ENCODE results near the gene COL15A1. TPM values are rescaled to one million over a fixed set of nuclear protein-coding genes. Genes with fewer than 3 reads are reported as not detected.

COL15A1 gene
- polyA plus RNA-seq, 1 experiment: 112 TPM

DNA sequence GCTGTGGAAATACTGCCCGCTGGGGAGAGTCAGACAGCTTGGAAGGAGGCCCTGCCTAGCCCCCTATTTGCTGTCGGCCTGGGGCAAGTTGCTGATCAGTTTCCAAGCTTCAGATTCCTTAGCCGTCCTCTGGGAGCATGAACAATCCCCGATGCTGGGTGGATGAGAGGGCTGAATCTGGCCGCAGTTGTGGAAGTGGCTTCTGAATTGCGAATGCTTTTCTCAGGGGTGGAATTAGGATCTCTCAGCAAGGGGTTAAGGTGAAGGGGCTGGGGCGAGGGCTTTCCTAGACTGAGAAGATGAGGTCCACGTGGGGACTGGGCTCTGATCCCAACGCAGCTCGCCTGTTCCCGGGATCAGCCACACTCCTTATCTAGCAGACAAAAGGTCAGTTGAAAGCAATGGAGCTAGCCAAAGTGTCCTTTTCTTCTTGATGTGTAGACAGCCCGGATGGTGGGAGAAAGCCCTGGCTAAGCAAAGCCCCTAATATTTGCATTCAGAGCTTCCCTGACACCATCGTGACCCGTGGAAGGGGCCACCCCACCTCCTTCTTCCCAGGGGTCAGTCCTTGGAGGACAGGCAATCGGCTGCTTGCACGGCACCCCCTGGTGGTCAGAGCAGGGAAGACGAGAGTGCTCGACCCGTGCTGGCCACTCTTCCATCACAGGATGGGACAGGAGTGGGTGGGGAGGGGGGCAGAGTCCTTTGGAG lies 54.9 kb downstream of the COL15A1 start:
- Histone ChIP-seq H3K36me3 (ENCODE audit: control insufficient read depth, insufficient read depth, low read length) (peaks cover 1% of the 10 kb centered on the region), H3K4me3 (ENCODE audit: low read depth, low read length) (no peak overlapping the region), H3K27me3 (ENCODE audit: control insufficient read depth, insufficient read depth, low read length) (peaks cover 1% of the 10 kb centered on the region; the same call in 1 of the 2 replicates)
- TF ChIP-seq CTCF (IDR thresholded peaks at IDR 0.05; ENCODE audit: insufficient read depth, low read depth, low read length): peak; percentile 93
- ChIA-PET CTCF (interaction anchor here (0.6 to 7.0 kb wide), 38 partner anchors 9 to 1332 kb away, joined by 3 to 84 read pairs (median 4); partner anchors contain the start of gene COL15A1), POLR2A (no interaction called here)
- DNase-seq (ENCODE audit: low read depth): no peak

GRCh38 chr9:98999152-98999525 lies 55.4 kb downstream of the COL15A1 start:
- Histone ChIP-seq H3K27me3 (ENCODE audit: control insufficient read depth, insufficient read depth, low read length) (peaks cover 1% of the 10 kb centered on the region; the same call in 1 of the 2 replicates), H3K4me3 (ENCODE audit: low read depth, low read length) (no peak overlapping the region), H3K36me3 (ENCODE audit: control insufficient read depth, insufficient read depth, low read length) (peaks cover 1% of the 10 kb centered on the region)
- no peak for TF ChIP-seq CTCF (IDR thresholded peaks at IDR 0.05; ENCODE audit: insufficient read depth, low read depth, low read length)
- ChIA-PET POLR2A (no interaction called here), CTCF (interaction anchor here (1.0 to 7.0 kb wide), 20 partner anchors 10 to 155 kb away, joined by 3 to 84 read pairs (median 8); partner anchors contain the start of gene COL15A1)
- DNase-seq (ENCODE audit: low read depth): no peak

DNA sequence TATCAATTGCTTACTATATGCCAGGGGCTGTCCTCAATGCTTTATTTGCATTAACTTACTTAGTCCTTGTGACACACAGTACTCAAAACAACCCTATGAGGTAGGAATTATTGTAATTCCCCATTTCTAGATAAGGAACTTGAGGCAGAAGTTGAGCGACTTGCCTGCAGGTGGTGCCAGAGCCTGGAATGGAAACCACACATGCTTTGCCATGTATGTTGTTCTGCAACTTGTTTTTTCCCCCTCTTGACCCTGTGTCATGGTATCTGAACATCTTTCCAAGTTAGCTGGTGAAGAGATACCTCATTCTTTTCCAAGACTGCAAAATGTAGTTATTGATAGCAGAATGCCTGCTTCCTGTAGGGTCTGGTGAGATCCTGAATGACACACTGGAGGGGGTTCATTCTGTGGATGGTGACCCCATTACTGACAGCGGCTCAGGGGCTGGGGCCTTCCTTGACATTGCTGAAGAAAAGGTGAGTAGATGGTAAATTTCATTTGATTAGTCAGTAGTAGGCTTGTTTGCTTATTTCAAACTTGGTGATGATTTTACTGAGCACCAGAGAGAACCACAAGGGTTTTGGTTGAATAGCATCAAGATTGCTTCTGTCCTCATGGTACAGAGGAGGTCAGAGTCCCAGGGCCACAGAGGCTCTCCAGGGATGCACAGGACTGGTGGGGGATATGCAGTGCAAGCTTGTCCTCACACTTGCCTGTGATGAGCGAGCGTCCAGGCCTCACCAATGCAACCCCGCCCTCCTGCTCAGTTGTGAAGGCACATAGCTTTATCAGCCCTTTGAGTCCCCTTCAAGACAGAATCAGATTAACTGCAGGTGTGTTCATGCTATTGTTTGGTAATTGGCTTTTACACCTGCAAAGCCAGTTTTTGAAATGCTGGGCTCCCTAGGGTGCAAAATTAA lies 57.0 kb downstream of the COL15A1 start:
- H3K36me3 ChIP-seq (ENCODE audit: control insufficient read depth, insufficient read depth, low read length): peaks cover 8% of the 10 kb centered on the region
- peaks cover 1% of the 10 kb centered on the region for H3K27me3 ChIP-seq (ENCODE audit: control insufficient read depth, insufficient read depth, low read length)
- no peak for DNase-seq (ENCODE audit: low read depth)
- CTCF ChIA-PET: interaction anchor here (0.8 to 7.0 kb wide), 15 partner anchors 10 to 150 kb away, joined by 3 to 84 read pairs (median 4); partner anchors contain the start of gene TGFBR1
- POLR2A ChIA-PET: interaction anchor here (0.5 kb wide), 1 partner anchor 116 kb away, joined by 3 read pairs; no protein-coding TSS in a partner anchor
- H3K4me3 ChIP-seq (ENCODE audit: low read depth, low read length): no peak overlapping the region
- peak; percentile 74 for TF ChIP-seq CTCF (IDR thresholded peaks at IDR 0.05; ENCODE audit: insufficient read depth, low read depth, low read length)

DNA sequence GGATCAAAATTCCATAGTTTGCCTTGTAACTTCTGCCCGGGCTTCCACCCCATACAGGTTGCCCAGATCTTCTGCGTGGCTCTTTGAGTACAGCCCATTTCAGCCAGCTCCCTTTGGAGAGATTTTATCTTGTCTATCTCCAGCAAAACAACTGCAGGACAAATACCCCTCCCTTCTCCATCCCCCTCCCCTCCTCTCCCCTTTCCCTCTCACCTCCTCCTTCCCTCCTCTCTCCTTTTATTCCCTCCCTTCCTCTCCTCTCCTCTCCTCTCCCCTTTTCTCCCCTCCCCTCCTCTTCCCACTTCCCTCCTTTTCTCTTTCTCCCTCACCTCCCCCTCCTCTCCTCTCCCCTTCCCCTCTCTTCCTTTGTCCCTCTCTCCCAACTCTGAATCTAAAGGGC lies 58.2 kb downstream of the COL15A1 start:
- no peak for DNase-seq (ENCODE audit: low read depth)
- peaks cover 9% of the 10 kb centered on the region for H3K36me3 ChIP-seq (ENCODE audit: control insufficient read depth, insufficient read depth, low read length)
- ChIA-PET CTCF (interaction anchor here (0.5 to 7.0 kb wide), 14 partner anchors 9 to 154 kb away, joined by 3 to 78 read pairs (median 4); partner anchors contain the start of gene TGFBR1), POLR2A (interaction anchor here (0.7 kb wide), 2 partner anchors 102 to 104 kb away, joined by 10 to 13 read pairs; no protein-coding TSS in a partner anchor)
- TF ChIP-seq CTCF (IDR thresholded peaks at IDR 0.05; ENCODE audit: insufficient read depth, low read depth, low read length): no peak
- peaks cover 1% of the 10 kb centered on the region for H3K27me3 ChIP-seq (ENCODE audit: control insufficient read depth, insufficient read depth, low read length)
- H3K4me3 ChIP-seq (ENCODE audit: low read depth, low read length): no peak overlapping the region
